Stomach (tissue), 4 donors: ENCODE measurements around the gene ATG7.

Experiments used
- CTCF ChIP-seq, 7 experiments: fragments of 450-650 bp in 4 of 7; fragments of 200-600 bp in 3 of 7; sonication (generic) in 3 of 7; IDR thresholded peaks; one replicate each; pipeline ENCODE4 v1.5.1; 2016 to 2019; ENCODE audit warnings: antibody characterized with exemption in 7 of 7, control low read depth in 2 of 7, mild to moderate bottlenecking in 1 of 7
- POLR2A ChIP-seq, 4 donors: fragments of 450-650 bp; IDR thresholded peaks; one replicate each; pipeline ENCODE4 v1.6.1; 2016; ENCODE audit warnings: antibody characterized with exemption in 4 of 4, control low read depth in 2 of 4, mild to moderate bottlenecking in 1 of 4, moderate library complexity in 1 of 4
- POLR2AphosphoS5 ChIP-seq, 3 donors: sonication (generic); formaldehyde crosslinking; IDR thresholded peaks; one replicate each; pipeline ENCODE4 v1.6.1; 2016; ENCODE audit warnings: antibody characterized with exemption in 3 of 3

- TF ChIP-seq POLR2A (IDR thresholded peaks at IDR 0.05) (no peak), CTCF (IDR thresholded peaks at IDR 0.05) (no peak), POLR2AphosphoS5 (IDR thresholded peaks at IDR 0.05) (no peak)
Measured at GRCh38 chr3:11275926-11276325, 3.7 kb downstream of the ATG7 start.
